Stimulated activated naive CD8-positive, alpha-beta T cell treated with anti-CD3 and anti-CD28 coated beads, Interleukin-15, Interleukin-2, amounts not matched to agents 100 U/mL and 50 U/mL, for 24 hours (primary cell): ENCODE results near the gene LRMDA.

Source experiments
- ATAC-seq: fragments of 150-1000 bp; cut with Tn5 transposase; one replicate; pipeline ENCODE4 v1.10.0; 2021
- DNase-seq: peaks from one replicate; pipeline ENCODE4 v3.0.0; 2021

LRMDA gene

DNA sequence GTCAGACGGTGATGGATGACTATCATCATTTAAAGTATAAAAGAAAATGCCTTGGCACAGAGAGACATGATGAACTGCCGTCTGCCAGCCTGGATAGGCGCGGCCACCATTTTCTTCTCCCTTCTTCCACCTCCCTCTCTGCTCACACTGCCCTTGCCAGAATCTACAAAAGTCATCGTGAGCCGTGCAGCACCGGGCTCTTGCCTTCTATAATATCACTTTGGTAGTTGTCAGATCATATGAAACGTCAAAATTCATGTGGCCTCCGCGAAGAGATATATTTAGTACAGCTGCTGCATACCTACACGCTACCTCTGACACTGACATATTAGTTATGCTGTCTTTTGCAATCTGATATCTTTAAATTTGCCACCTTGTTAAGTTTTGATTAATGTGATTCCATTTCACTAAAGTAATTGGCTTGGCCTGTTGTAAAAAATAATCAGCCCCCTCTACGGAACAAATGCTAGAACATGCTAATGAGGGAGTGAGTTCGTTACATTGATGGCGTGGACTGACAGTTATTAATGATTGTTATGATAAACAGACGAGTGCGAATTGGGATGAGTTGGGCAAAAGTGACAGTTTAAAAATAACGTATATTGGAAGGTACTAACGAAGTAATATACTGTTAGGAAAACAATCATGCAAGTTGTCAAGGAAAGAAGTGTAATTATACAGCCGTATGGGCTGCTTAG, 214.9 kb downstream of the LRMDA start:
- ATAC-seq (no peak), DNase-seq (no peak)

- ATAC-seq: no peak
Measured at GRCh38 chr10:75646916-75647315, 215.5 kb downstream of the LRMDA start.

DNA sequence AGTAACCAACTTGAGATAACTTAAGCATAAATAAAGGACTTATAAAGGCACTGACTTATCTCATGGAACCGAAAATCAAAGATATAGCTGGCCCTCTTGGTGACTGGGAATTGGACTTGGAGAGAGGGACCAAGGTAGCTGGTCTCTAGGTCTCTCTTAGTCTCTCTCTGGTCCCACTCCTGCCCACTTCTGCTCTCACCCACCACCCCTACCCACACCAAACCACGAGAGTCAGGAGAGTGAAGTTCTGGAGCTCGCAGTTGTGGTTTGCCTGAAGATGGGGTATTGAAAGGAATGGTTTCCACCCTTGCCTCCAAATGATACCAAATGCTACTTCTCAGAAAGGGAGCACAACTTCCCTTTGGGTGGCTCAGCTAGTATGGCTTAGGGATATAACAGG, 216.3 kb downstream of the LRMDA start:
- DNase-seq: no peak
- no peak for ATAC-seq

More at GRCh38 chr10:75646916-75647315, 215.5 kb downstream of the LRMDA start:
- DNase-seq: no peak

- ATAC-seq: no peak
- no peak for DNase-seq
Measured at GRCh38 chr10:75648351-75648750, 216.9 kb downstream of the LRMDA start.

- DNase-seq (no peak), ATAC-seq (no peak)
Measured at GRCh38 chr10:75648854-75649253, 217.4 kb downstream of the LRMDA start.

GRCh38 chr10:75649466-75649865, 218.0 kb downstream of the LRMDA start:
- no peak for DNase-seq
- no peak for ATAC-seq

DNA sequence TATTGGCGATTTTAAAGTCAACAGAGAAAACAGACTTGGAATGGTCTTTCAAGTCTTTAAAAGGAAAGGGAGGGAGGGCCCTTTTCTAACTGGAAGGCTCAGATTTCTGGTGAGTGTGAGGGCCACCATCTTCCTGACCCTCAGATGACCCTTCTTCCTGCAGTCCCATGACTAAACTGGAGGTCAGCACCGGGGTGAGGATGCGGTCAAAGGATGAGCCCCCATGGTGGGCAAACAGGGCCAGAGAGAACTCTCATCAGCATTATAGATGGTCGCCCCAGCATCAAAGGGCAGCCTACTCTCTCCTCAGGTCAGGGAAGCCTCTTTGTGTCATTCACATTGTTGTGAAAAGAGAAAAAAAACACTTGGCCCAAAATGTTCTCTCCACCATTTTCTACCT, 219.2 kb downstream of the LRMDA start:
- ATAC-seq (no peak), DNase-seq (no peak)

GRCh38 chr10:75651417-75651816, 220.0 kb downstream of the LRMDA start:
- DNase-seq (no peak), ATAC-seq (no peak)

DNA sequence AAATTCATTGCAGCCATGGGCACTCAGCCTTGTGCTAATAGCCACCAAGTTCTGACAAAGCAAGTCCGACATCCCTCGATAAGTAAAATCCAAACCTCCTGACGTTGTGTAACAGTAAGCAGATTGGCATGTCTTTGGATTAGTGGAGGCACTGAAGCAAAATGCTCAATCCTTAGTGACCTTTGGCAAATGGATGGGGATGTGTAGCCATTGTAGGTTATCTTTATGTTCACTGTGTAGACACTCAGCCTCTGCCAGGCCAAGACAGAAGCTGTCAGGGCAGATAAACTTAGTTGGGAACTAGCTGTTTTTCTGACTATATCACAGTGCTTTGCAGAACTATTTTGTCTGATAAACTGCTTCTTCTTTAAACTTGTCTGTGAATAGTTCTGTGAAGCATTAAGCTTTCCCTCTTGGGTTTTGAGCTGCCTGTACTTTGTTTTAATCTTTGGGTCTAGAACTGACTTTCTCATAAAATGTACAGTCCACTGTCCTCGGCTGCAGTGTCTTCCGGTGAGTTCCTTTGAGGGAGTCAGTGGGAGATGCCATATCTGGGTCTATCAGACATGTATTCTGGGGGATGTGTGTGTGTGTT, 220.8 kb downstream of the LRMDA start:
- no peak for DNase-seq

DNA sequence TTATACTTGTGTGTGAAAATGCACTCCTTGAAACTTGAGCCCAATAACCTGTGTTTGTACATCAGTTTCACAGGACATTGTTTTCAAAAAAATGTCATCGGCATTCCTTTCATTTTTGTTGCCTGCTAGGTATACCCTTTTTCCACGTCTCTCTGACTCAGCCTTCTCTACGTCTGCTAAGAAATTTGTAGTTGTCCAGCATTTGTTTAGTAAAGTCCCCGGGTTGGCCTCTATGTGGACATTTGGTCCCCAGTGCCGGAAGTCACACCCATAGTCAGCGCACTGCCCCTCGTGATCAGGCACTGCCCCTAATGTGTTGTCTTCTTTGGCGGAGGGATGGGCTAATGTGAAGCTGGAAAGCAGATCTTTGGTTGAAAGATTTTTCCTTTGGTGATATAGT, 222.3 kb downstream of the LRMDA start:
- no peak for ATAC-seq
- DNase-seq: no peak

More for the DNA sequence above, 220.8 kb downstream of the LRMDA start:
- no peak for ATAC-seq

GRCh38 chr10:75654171-75654771, 222.8 kb downstream of the LRMDA start:
- DNase-seq (no peak), ATAC-seq (no peak)

GRCh38 chr10:75654772-75655171, 223.3 kb downstream of the LRMDA start:
- no peak for DNase-seq

DNA sequence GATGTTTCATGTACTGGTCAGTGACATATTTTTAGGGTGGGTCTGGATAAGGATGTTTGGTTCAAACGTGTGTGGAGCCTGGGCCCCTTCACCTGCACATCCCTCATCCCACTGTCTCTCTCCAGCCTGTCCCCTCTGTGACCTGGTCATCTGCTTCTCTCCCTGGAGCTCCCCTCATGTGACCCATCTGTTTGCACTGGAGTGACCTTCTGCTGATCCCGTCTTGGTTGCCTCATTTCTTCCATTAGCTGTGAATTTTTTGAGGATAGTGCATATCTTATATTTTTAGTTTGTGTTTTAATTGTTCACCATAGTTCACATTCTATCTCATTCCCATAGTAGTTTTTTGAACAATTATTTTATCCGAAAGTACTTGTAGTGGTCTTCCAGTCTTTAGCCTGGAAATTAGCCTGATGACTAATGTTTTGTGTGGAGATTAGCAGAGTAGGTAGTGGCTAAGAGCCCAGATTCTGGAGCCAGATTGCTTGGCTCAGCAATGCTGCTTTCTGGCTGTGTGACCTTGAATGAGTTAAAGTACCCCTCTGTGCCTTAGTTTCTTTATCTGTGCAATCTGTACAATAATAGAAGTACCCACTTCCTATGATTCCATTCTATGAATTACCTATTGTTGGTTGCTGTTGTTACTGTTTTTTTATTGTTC, 224.5 kb downstream of the LRMDA start:
- ATAC-seq (no peak), DNase-seq (no peak)

More at GRCh38 chr10:75654772-75655171, 223.3 kb downstream of the LRMDA start:
- ATAC-seq: no peak

DNA sequence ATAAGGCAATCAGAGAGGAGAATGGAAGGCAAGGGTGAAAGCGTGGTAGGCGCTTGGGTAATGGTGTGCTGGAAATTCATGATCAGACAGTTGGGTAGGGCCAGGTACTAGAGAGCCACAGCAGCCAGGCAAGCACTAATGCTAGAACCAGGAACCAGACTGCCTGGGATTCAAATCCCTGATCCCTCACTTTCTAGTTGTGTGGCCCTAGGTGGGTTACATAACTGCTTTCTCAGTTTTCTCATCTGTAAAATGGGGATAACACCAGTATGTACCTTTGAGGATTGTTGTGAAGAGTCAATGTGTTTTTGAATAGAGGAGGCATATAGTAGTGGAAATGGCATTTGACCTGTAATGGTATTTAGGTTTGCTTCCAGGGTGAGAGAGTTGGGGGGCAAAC, 225.9 kb downstream of the LRMDA start:
- DNase-seq (no peak), ATAC-seq (no peak)

DNA sequence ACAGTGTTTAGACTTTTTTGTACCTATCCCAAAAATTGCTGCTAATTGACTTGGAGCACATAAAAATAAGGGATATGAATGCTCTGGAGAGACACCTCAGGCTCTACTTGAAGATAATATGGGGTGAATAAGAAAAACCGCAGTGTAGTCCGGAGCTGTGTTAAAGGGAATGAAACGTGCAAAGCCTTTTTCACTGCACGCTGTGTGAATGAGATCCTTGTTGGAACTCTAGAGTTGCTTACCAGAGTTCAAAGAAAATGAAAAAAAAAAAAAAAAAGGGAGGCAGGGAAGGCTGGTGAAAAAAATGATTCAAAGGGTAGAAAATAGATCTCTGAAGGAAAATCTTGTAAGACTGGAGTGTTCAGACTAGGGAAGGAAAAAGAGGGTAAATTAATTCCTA, 226.6 kb downstream of the LRMDA start:
- DNase-seq (no peak), ATAC-seq (no peak)

DNA sequence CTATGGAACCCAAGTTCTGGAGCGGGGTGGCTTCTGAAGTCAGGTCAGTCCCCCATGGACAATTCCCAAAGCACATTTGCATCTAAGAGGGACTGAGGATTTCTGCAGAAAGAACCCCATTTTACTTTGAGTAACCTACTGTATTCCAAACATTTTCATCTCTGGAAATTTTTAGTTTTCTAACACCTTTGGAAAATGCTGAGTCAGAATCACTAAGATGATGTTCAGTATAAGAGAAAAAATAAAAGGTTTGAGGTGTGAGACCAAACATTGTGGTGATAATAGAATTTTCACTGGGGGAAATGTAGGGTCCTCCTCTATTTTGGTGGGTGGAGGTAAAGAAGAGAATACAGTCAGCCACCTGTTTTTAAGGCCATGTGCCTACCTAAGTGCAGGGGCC, 227.1 kb downstream of the LRMDA start:
- ATAC-seq: no peak
- DNase-seq: no peak

GRCh38 chr10:75658915-75659314, 227.5 kb downstream of the LRMDA start:
- no peak for ATAC-seq
- no peak for DNase-seq

DNA sequence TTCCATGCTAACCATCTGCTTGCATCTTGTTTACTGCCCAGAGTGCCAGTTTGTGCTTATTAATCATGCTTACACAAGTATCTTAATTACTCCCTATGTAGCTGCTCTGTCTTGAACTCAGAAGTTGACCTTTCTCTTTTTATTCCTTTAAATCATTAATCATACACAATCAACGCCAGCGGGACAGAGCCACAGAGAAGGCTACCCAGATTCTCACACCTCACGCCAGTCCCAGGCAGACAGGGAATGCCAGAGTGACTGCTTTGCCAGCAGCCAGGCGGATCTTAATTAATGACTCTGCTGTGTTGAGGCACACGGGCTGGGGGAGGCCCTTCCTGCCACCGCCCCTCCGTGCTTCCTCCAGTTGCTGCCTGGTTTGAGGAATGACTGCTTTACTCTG, 229.4 kb downstream of the LRMDA start:
- DNase-seq (no peak), ATAC-seq (no peak)

GRCh38 chr10:75662715-75663114, 231.3 kb downstream of the LRMDA start:
- DNase-seq: no peak
- no peak for ATAC-seq

- no peak for ATAC-seq
- DNase-seq: no peak
Measured at GRCh38 chr10:75663947-75664664, 232.7 kb downstream of the LRMDA start.

GRCh38 chr10:75664968-75665367, 233.5 kb downstream of the LRMDA start:
- DNase-seq: no peak
- no peak for ATAC-seq

DNA sequence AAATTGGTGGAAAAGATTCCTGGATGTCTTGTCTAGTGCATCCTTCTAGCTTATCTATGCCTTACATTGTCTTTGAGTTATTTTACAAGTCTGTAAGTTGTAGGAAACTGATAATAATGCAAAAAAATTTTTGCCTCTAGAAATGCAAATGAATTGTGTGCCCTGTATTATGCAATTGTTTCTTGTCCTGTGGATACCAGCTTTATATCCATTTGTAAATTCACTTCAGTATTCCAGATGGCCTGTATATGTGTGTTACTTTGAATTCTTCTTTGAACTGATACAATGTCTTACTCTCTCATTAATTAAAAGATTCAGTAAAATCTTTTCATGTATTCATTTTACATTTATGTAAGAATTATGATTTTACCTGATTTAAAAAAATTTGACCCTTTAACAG, 234.3 kb downstream of the LRMDA start:
- DNase-seq (no peak), ATAC-seq (no peak)
